Transverse colon (tissue), 4 donors: ENCODE results near the gene SLC5A1.

Source experiments
- CTCF ChIP-seq, 5 experiments: fragments of 200-600 bp in 3 of 5; fragments of 450-650 bp in 2 of 5; sonication (generic) in 3 of 5; IDR thresholded peaks; 1 replicate in 2 of 5; 2 replicates in 3 of 5; pipeline ENCODE4 v1.5.1; 2016 to 2017; ENCODE audit warnings: antibody characterized with exemption in 5 of 5, inconsistent platforms in 3 of 5, mild to moderate bottlenecking in 2 of 5, moderate library complexity in 1 of 5
- POLR2A ChIP-seq: fragments of 450-650 bp; IDR thresholded peaks from one replicate; pipeline ENCODE4 v1.6.1; 2016; ENCODE audit warnings: antibody characterized with exemption, mild to moderate bottlenecking, moderate library complexity
- POLR2AphosphoS5 ChIP-seq, 3 donors: sonication (generic); formaldehyde crosslinking; IDR thresholded peaks; one replicate each; pipeline ENCODE4 v1.6.1; 2016; ENCODE audit warnings: antibody characterized with exemption in 3 of 3

DNA sequence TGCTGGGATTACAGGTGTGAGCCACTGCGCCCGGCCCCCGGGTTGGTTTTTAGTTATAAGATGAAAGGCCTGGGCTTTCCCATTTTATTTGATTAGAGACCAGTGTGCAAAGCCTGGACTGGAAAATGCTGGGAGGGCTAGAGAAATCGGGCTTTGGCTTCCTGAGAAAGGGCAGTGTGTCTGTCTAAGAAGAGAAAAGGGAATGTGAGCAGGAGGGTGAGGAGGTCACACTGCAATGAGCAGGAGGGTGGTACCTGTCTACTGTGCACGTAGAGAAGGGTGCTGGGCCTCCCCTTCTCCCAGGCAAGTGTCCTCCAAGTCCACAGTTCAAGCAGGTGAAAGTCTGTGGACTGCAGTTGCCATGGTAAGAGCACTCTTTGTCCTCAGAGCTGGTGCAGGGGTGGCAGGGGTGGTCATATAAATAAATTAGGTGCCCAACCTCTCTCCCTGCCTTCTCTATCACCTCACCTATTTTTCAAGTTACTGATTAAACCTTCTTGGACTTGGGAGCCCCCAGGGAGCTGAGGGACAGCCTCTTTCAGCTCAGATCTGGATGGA lies 30.8 kb downstream of the SLC5A1 start:
- TF ChIP-seq POLR2A (peak; percentile 46), CTCF (IDR thresholded peaks at IDR 0.05) (no peak), POLR2AphosphoS5 (IDR thresholded peaks at IDR 0.05) (peak in 2 of 3 donors; percentile 34 to 45)
